Endometrial microvascular endothelial cells (primary cell): ENCODE data around the gene KIRREL3. TPM values are rescaled to one million over a fixed set of nuclear protein-coding genes. Genes with fewer than 3 reads are reported as not detected.
"Not testable (repeated sequence)": the region's sequence is repeated elsewhere in the genome, so short reads cannot be mapped to it uniquely, and the experiment has no call there.

ENCODE experiments used
- in situ Hi-C: cut with HindIII; loops from 2 replicates; pipeline ENCODE4 v1.10.0; 2017; ENCODE audit warnings: low sequenced_read_pairs, low pct_unique_long_range_greater_than_20kb; ENCODE audit errors: inconsistent ontology term
- total RNA-seq: library from RNA; depleted of rRNA; stranded (reverse); fragments of >200 nt; gene quantifications from one replicate; pipeline ENCODE4 v1.2.3, GENCODE V29; 2015; ENCODE audit errors: inconsistent ontology term

The KIRREL3 gene
- total RNA-seq, 1 donor from 2014 or later, result 0.56 TPM

GRCh38 chr11:126393143-126393542, 607.4 kb downstream of the KIRREL3 start:
- in situ Hi-C loops, result no loop called here

DNA sequence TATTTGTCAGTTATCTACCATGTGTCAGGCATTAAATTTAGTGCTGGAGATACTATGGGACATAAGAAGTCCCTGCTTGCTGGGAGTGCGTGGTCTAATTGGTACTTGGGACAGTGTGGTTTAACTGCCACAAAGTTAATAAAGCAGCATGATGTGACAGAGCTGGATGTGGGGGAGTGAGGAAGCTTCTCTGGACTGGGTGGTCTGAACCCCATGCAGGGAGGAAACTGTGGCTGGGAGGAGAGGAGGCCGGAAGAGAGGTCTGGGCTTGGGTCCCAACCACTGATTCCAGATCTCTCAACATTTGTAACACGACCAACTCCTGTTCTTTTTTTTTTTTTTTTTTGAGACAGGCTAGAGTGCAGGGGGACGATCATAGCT, 607.9 kb downstream of the KIRREL3 start:
- in situ Hi-C loops, result no loop called here

- in situ Hi-C loops, result no loop called here
These were observed 608.5 kb downstream of the KIRREL3 start for GRCh38 chr11:126391970-126392632.

DNA sequence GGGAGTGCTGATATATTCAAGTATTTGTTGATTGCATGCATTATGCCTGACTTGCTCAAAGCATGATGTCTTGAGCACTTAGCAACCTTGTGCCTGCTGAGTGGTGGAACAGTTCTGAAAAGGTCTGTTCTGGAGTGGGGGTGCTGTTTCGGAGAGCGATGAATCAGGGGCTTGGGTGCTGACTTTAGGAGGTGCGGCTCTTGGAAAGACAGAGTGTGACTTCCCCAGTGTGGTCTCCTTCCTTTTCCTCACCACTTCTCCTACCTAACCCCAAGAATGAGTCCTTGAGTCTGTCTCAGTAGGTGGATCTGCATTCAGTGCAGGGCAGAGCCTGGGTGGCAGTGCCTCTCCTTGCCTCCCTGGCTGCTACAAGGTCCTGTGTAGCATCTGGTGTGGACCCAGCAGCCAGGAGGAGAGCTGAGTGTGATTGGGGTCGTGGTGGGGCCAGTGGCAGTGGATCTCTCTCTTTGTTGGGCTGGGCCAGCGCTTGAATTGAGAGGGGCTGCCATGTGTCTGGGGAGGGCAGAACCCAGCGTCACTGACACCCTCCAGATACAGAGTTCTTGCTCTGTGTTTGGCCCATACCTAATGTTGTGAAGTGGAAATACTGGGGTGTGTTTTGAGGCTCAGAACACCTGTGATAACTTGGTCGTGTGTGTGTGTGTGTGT, 609.1 kb downstream of the KIRREL3 start:
- in situ Hi-C loops, result no loop called here

- in situ Hi-C loops, result no loop called here
These were observed 610.2 kb downstream of the KIRREL3 start for GRCh38 chr11:126390272-126390867.

DNA sequence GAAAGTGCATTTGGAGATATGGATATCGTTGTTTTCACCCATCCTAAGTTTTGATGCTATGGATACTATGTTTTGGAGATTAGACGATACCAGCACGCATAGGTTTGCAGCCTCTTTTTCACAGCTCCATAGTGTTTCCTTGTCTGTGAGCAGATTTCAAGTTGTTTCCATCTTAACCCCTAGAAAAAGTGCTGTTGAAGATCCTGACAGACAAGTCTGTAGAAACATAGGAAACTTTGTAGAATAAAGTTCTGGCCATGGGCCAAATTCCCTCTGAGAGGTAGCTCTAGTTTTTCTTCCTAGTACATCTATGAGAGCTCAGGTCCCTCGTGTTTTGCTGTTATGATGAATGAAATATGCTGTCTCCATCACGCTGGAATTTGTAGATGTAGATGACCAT, 612.7 kb downstream of the KIRREL3 start:
- in situ Hi-C loops, result no loop called here

DNA sequence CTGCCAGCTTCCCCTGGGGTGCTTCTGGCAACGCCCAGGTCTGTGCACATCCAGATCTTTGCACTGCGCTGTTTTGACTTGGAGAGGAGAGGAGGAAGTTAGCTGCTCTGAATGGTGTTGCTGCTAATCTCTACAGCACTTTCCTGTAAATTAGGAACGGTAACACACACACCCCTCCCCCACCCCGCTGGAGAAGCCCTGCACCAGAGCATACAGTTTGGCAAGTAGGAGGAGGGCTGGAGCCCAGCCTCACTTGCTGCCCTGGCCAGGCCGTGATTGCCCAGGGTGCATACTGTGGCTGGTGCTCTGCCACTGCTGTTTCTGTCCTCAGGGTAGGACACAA, 613.9 kb downstream of the KIRREL3 start:
- in situ Hi-C loops, result not testable (repeated sequence)

DNA sequence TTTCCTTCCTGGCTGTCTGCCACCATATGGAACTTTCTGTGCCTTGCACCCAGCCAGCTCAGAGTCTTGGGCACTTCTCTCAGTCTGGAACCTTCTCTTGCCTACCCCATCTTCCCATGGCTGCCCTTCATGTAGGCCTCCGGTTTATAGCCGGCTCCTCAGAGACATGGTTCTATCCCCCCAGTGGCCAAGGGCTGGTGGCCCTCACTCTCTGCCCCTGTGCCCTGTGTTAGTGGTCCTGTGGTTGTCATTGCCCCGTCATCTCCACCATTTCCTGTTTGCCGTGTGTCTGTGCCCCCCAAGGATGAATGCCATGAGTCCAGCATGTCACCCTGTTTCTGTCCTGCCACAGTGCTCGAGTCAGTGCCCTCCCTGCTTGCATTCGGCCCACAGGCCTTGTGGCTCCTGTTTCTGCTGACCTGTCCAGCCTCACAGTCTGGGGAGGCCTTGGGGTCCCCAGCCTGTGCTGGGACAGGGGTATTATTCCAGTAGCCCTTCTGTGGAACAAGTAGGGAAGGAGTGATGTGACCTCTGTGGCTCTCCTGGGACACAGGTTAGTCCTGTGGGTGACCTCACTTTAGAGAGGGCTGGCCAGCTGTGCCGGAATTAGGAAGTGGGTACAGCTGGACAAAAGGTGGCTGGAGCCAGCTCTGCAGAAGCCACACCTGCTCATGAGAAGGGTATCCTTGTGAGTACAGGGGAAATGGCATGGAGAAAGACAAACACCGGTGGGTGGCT, 614.4 kb downstream of the KIRREL3 start:
- in situ Hi-C loops, result no loop called here

DNA sequence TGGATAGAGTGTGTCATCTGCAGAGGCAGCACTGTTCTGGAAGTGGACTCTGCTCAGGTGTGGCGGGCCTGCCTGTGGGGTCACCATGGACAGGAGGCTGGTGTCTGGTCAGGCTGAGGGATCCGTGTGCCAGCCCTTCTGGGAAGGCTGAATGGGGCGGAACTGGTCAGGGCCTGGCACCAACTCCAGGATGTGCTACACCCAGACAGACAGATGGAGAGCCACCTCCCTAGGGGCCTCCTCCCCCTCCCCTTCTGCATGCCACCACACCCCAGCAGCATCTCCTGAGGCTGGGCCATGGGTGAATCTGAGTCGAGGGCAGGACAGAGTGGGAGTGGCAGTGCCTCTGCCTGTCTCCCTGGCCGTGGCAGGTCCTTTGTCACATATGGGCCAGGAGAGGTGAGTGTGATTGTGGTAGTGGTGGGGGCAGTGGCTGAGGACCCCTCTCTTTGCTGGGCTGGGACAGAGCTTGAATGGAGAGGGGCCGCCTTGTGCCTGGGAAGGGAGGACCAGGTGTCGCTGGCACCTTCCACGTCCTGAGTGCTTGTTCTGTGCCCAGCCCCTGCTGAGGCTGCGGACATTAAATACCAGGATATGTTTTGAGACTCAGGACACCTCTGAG, 616.0 kb downstream of the KIRREL3 start:
- in situ Hi-C loops, result no loop called here

DNA sequence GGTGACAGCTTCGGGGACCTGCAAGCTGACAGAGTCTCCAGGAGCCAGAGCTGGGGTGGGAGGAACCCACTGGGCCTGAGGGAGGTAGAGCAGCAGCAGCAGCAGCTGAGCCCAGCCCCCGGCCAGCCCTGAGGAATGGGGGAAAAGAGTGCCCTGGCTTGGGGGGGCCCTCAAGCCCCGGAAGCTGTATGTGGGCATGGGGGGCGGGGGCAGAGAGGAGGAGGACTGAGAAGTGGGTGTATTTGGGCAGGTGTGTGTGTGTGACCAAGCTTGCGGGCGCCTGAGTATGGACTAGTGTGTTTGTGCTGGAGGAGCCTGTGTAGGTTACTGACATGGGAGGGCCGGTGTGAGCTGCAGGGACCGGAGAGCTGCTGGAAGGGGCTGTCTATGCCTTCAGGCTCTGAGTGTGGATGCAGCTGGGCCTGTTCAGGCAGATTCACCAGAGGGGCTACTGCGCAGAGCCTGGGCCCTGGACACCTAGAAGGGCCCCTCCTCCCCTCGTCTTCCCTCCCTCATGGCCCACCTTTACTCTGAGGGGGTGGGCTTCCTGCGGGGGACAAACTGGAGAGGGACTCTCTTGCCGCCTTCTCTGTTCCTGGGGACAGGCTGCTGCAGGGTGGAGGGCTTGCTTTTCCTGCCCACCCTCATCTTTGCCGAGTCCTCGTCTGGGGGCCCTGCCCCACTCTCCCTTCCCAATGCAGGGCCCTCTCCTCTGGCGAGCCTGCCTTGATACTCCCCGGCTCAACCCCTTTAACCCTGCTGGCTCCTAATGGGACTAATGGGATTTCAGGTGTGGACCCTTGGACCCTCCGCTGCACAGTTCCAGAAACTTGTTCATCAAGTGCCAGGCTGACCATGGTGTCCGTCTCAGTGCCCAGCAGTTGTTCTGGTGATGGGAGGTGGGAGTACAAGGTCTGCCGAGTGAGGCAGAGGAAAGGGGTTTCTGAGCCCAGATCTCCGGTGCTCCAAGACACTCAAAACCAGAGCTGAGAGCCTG, 616.9 kb downstream of the KIRREL3 start:
- in situ Hi-C loops, result no loop called here

GRCh38 chr11:126382641-126383040, 617.9 kb downstream of the KIRREL3 start:
- in situ Hi-C loops, result not testable (repeated sequence)

- in situ Hi-C loops, result not testable (repeated sequence)
These were observed 618.6 kb downstream of the KIRREL3 start for GRCh38 chr11:126381960-126382359.

DNA sequence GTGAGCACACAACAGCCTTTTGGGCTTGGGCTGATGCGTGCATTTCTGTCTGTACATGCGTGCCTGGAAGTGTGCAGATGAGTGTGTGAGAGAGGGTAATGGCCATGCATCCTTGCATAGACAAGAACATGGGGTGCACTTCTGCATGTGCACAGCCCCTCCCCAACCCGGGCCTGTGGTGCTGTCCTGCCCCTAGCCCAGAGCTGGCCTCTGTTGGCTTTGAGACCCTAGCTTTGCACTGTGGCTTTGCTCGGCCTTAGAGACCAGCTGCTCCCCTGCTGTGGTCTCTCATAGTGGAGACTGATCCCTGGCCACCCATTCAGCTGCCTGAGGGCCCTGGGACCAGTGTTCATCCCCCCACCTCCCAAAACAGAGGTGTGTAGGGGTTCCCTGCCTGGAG, 619.7 kb downstream of the KIRREL3 start:
- in situ Hi-C loops, result no loop called here

DNA sequence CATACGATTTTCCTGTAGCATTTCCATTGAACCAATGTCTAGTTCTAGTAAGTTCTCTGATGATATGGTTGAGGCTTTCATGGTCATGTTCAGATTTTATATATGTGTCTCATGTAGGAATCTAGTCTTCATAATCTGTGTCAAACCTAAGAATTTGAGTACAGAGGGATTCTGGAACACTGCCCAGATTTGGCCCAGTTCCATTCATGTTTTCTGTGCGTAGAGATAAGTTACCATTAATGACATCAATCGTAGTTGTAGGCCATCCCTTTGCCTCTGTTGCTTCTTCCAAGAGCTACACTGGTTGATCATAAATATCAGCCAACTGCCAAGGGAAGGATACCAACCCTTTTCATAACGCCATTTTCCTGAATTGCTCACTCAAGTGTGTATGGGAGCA, 621.8 kb downstream of the KIRREL3 start:
- in situ Hi-C loops, result no loop called here

DNA sequence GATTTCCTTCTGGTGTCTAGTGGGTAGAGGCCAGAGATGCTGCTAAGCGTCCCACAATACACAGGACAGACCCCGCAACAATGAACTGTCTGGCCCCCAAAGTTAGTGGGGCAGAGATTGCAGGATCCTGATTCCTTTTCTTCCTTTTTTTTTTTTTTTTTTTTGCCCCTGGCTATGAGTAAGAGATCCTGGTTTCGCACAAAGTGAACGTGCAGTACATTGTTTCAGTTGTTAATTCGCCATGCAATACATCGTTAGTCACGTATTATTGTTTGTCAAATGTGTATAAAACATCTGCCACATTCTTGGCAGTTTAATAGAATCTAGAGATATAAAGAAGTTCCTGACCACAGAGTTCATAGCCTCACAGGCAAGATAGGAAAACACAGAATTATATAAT, 624.8 kb downstream of the KIRREL3 start:
- in situ Hi-C loops, result no loop called here

DNA sequence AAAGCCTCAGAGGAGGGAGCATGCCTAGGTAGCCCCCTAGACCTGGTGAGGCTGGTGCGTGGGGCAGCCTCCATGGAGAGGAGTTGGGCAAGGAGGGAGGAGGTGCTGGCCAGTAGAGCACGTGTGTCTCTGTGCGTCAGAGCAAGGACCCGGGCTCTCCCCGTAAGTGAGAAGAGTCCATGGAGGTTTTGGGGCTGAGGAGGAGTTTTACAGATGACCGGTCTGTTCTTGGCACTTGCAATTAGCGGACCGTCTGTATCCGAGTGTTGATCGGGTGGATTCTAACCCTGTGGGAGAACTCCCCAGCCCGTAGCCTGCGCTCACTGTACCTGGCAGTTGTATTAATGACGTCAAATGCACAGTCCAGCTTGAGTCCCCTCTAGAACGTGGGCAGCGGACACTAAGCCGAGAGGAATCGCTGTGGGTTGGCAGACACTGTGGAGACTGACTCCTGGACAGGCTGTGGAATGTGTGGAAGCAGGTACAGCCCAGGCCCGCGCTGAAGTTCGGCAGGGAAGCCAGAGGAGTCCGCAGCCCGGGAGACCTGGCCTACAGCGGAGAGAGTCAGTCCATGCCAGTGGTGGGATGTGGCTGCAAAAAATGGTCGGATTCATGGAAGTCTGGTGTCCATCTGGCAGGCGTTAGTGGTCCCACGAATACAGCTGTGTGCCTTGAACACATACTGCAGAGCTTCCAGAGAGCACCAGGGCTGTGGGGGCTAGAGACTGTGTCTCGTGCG, 625.8 kb downstream of the KIRREL3 start:
- in situ Hi-C loops, result not testable (repeated sequence)

DNA sequence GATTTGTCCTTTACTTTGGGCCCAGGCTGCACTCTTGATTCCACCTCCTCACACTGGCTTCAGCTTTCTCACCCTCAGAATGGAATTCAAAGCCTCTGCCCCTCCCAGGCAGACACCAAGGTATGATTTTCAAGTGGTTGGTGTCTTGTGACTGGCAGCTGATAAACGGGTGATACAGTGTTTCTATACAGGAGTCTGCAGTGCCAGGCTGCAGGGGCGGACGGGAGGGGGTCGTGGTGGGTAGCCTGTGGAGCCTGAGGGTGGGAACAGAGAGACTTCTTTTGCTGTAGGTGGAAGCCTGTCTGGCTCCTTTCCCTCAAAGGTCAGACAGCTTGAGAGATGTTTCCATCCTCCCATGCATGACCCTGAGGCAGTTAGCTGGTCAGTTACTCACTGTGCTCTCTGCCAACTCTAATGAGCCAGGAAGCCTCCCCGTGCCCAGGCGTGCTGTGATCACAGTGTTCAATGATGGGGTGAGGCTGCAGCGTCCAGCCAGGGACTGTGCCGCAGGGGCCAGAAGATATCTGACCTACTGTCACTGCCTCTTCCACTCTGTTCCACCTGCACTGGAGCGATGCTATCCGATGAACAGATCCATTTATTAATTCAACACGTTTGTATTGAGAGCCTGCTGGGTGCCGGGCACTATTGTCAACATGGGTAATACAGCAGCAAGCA, 627.0 kb downstream of the KIRREL3 start:
- in situ Hi-C loops, result not testable (repeated sequence)
